GM18505 (cell line): ENCODE measurements around the gene KLRF2.

ENCODE experiments used
- ATAC-seq: cut with Tn5 transposase; IDR thresholded peaks from one replicate; pipeline ENCODE4 v1.9.1; 2021; ENCODE audit not compliant: unreplicated experiment
- POLR2A ChIP-seq: IDR thresholded peaks from 4 replicates; pipeline ENCODE4 v1.6.1; 2011; ENCODE audit warnings: borderline replicate concordance; ENCODE audit not compliant: insufficient read depth, insufficient read length; ENCODE audit errors: extremely low read depth

Gene KLRF2

GRCh38 chr12:9881246-9881645, at the start of gene KLRF2:
KLRF2 (plus strand) TSS chr12:9881489; CDS start chr12:9881596, 107 bp downstream.
- no peak for TF ChIP-seq POLR2A

GRCh38 chr12:9831720-9832119, 49.6 kb upstream of the KLRF2 start:
- TF ChIP-seq POLR2A = no peak
- ATAC-seq = no peak

More at GRCh38 chr12:9881246-9881645, at the start of gene KLRF2:
- ATAC-seq = no peak

GRCh38 chr12:9843407-9843806, 37.9 kb upstream of the KLRF2 start:
- ATAC-seq = no peak
- TF ChIP-seq POLR2A = no peak

- TF ChIP-seq POLR2A = no peak
- ATAC-seq = no peak
Observed at GRCh38 chr12:9848899-9849298, 32.4 kb upstream of the KLRF2 start.

GRCh38 chr12:9851050-9851449, 30.2 kb upstream of the KLRF2 start:
- ATAC-seq = no peak
- TF ChIP-seq POLR2A = no peak

- no peak for ATAC-seq
- no peak for TF ChIP-seq POLR2A
Observed at GRCh38 chr12:9851927-9852326, 29.4 kb upstream of the KLRF2 start.

GRCh38 chr12:9856151-9856550, 25.1 kb upstream of the KLRF2 start:
- ATAC-seq = no peak
- TF ChIP-seq POLR2A = no peak

- ATAC-seq = no peak
- TF ChIP-seq POLR2A = no peak
Observed at GRCh38 chr12:9856894-9857293, 24.4 kb upstream of the KLRF2 start.

GRCh38 chr12:9858135-9858534, 23.2 kb upstream of the KLRF2 start:
- ATAC-seq = no peak
- no peak for TF ChIP-seq POLR2A

- no peak for TF ChIP-seq POLR2A
- ATAC-seq = no peak
Observed at GRCh38 chr12:9864913-9865675, 16.2 kb upstream of the KLRF2 start.

- no peak for ATAC-seq
- TF ChIP-seq POLR2A = no peak
Observed at GRCh38 chr12:9866860-9867269, 14.4 kb upstream of the KLRF2 start.

- ATAC-seq = no peak
- TF ChIP-seq POLR2A = no peak
Observed at GRCh38 chr12:9867531-9867930, 13.8 kb upstream of the KLRF2 start.

GRCh38 chr12:9868311-9868801, 12.9 kb upstream of the KLRF2 start:
- ATAC-seq = no peak
- no peak for TF ChIP-seq POLR2A

- TF ChIP-seq POLR2A = no peak
- ATAC-seq = no peak
Observed at GRCh38 chr12:9868951-9869306, 12.4 kb upstream of the KLRF2 start.

GRCh38 chr12:9869307-9870161, 11.8 kb upstream of the KLRF2 start, which contains the start of gene CLEC2B:
CLEC2B (minus strand) TSS chr12:9869354.
- ATAC-seq = peak; percentile 51
- TF ChIP-seq POLR2A = no peak
